Activated naive CD8-positive, alpha-beta T cell treated with anti-CD3 and anti-CD28 coated beads for 36 hours (primary cell): ENCODE data around the gene AFG3L2. TPM values are rescaled to one million over a fixed set of nuclear protein-coding genes. Genes with fewer than 3 reads are reported as not detected.
"Not testable (repeated sequence)": the region's sequence is repeated elsewhere in the genome, so short reads cannot be mapped to it uniquely, and the experiment has no call there.

Experiments used
- DNase-seq: peaks from one replicate; pipeline ENCODE4 v3.0.0; 2021
- H3K27ac Mint-ChIP-seq: one replicate; pipeline ENCODE4 v1.8.0; 2022; ENCODE audit warnings: mild to moderate bottlenecking, moderate library complexity, mixed read lengths
- H3K27me3 Mint-ChIP-seq: one replicate; pipeline ENCODE4 v1.8.0; 2022; ENCODE audit warnings: mild to moderate bottlenecking, mixed read lengths
- H3K36me3 Mint-ChIP-seq: one replicate; pipeline ENCODE4 v1.8.0; 2021; ENCODE audit warnings: mild to moderate bottlenecking, mixed read lengths
- H3K4me1 Mint-ChIP-seq: one replicate; pipeline ENCODE4 v1.8.0; 2021; ENCODE audit warnings: mixed read lengths
- H3K4me3 Mint-ChIP-seq: one replicate; pipeline ENCODE4 v1.8.0; 2022; ENCODE audit warnings: mild to moderate bottlenecking, moderate library complexity, mixed read lengths
- H3K9me3 Mint-ChIP-seq: one replicate; pipeline ENCODE4 v1.8.0; 2022; ENCODE audit warnings: mixed read lengths
- total RNA-seq, 2 experiments: library from RNA; stranded (reverse); gene quantifications; one replicate each; pipeline ENCODE4 v1.2.3, GENCODE V29; 2021

AFG3L2 gene
- total RNA-seq, 2 experiments from 2014 or later, result 80.4 to 80.7 TPM

GRCh38 chr18:12382221-12382814 is 5.3 kb upstream of the AFG3L2 start:
- not testable (repeated sequence) for H3K4me3 Mint-ChIP-seq, H3K27me3 Mint-ChIP-seq, H3K9me3 Mint-ChIP-seq, H3K4me1 Mint-ChIP-seq, H3K27ac Mint-ChIP-seq, DNase-seq, H3K36me3 Mint-ChIP-seq

DNA sequence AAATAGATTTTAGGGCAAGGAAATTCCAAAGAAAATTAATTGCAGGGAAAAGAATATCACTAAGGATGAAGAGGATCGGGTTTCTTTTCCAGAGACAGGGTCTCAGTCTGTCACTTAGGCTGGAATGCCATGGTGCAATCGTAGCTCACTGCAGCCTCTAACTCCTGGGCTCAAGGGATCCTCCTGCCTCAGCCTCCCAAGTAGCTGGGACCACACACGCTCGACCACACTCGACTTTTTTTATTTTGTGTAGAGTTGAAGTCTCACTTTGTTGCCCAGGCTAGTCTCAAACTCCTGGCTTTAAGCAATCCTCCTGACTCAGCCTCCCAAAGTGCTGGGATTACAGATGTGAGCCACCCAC is 1.2 kb upstream of the AFG3L2 start:
- not testable (repeated sequence) for H3K27me3 Mint-ChIP-seq, H3K9me3 Mint-ChIP-seq, DNase-seq
- Mint-ChIP-seq H3K4me1 (peaks cover 30% of the 10 kb centered on the region), H3K36me3 (peaks cover 21% of the 10 kb centered on the region), H3K4me3 (peak overlapping the region; percentile 93), H3K27ac (peak overlapping the region; percentile 79)

- Mint-ChIP-seq H3K27me3 (no peaks in the 10 kb centered on the region), H3K27ac (peak overlapping the region; percentile 79), H3K4me1 (peaks cover 34% of the 10 kb centered on the region), H3K9me3 (peaks cover 1% of the 10 kb centered on the region), H3K36me3 (peaks cover 26% of the 10 kb centered on the region), H3K4me3 (peak overlapping the region; percentile 93)
- no peak for DNase-seq
Measured at GRCh38 chr18:12377556-12378197, 650 bp upstream of the AFG3L2 start.

GRCh38 chr18:12376034-12376753 is 833 bp downstream of the AFG3L2 start:
- H3K4me3 Mint-ChIP-seq, result peak overlapping the region; percentile 91
- no peaks in the 10 kb centered on the region for H3K27me3 Mint-ChIP-seq
- peaks cover 47% of the 10 kb centered on the region for H3K4me1 Mint-ChIP-seq
- H3K9me3 Mint-ChIP-seq, result no peaks in the 10 kb centered on the region
- H3K36me3 Mint-ChIP-seq, result peaks cover 33% of the 10 kb centered on the region
- H3K27ac Mint-ChIP-seq, result peak overlapping the region; percentile 94
- DNase-seq, result no peak

GRCh38 chr18:12374401-12374800 is 2.6 kb downstream of the AFG3L2 start:
- peaks cover 50% of the 10 kb centered on the region for H3K4me1 Mint-ChIP-seq

DNA sequence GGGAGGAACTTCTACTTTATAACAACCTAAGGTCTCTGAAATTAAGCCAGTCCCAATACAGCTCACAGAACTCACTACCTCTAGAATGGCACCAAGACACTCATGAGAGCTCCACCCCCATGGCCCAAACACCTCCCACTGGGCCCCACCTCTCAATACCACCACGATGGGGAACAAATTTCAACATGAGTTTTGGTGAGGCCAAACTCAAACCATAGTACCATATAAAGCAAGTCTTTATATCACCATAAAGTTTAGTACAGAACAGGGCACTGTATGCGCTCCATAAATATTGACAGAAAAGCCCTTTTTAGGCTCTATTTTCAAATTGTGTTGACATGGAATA is 3.3 kb downstream of the AFG3L2 start:
- Mint-ChIP-seq H3K9me3 (no peaks in the 10 kb centered on the region), H3K27ac (no peak overlapping the region), H3K36me3 (peaks cover 35% of the 10 kb centered on the region), H3K27me3 (no peaks in the 10 kb centered on the region), H3K4me3 (no peak overlapping the region), H3K4me1 (peaks cover 50% of the 10 kb centered on the region)
- DNase-seq, result no peak

More at GRCh38 chr18:12374401-12374800, 2.6 kb downstream of the AFG3L2 start:
- Mint-ChIP-seq H3K4me3 (peak overlapping the region; percentile 91), H3K27me3 (no peaks in the 10 kb centered on the region), H3K36me3 (peaks cover 35% of the 10 kb centered on the region), H3K27ac (no peak overlapping the region), H3K9me3 (no peaks in the 10 kb centered on the region)
- no peak for DNase-seq

DNA sequence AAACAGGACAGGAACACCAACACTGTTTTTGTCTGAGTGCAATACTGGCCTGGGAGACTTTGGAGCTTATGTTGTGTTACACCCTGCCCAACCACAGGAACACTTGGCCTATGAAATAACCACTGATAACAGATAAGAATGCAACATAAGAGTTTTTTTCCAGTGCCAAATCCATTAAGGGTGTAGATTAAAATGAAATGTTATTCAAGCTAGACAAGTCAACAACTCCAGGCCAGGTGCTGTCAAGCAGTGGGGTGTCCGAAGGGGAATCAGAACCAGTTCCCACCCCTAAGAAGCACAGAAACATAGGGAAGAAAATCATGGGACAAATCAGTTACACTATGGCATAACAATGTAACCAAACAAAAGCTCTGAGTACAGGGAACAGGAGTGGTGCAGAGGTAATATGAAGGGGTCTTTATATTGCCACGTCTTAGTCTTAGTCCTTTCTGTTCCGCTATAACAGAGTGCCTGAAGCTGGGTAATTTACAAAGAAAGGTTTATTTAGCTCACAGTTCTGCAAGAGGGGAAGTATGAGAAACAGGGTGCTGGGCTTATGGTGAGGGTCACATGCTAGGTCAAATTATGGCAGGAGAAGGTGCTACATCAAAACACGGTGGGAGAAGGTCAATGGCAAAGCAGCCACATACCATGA is 3.8 kb downstream of the AFG3L2 start:
- no peak overlapping the region for H3K27ac Mint-ChIP-seq
- H3K4me1 Mint-ChIP-seq, result peaks cover 50% of the 10 kb centered on the region
- peaks cover 36% of the 10 kb centered on the region for H3K36me3 Mint-ChIP-seq
- H3K9me3 Mint-ChIP-seq, result no peaks in the 10 kb centered on the region
- DNase-seq, result no peak
- no peak overlapping the region for H3K4me3 Mint-ChIP-seq
- no peaks in the 10 kb centered on the region for H3K27me3 Mint-ChIP-seq

- Mint-ChIP-seq H3K4me3 (no peak overlapping the region), H3K36me3 (peaks cover 37% of the 10 kb centered on the region), H3K4me1 (peaks cover 43% of the 10 kb centered on the region), H3K9me3 (no peaks in the 10 kb centered on the region), H3K27me3 (no peaks in the 10 kb centered on the region), H3K27ac (no peak overlapping the region)
- DNase-seq, result no peak
Measured at GRCh38 chr18:12372406-12372805, 4.6 kb downstream of the AFG3L2 start.

DNA sequence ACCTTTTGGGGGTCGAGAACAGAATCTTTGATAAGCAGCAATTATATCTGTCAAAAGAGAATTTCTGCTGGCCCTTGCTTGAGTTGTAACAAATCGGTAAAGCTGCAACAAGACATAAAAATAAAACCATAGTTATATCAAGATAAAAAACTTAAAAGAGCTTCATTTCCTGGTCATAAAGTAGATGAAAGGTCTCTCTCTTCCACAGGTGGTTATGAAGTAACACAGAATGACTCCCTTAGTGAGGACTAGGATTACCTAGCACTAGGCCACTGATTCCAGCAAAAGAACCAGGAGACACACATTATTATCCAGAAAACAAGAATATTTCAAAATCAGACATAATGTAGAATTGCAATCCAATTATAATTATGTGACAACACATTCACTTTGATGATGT is 5.4 kb downstream of the AFG3L2 start:
- Mint-ChIP-seq H3K9me3 (no peaks in the 10 kb centered on the region), H3K27ac (no peak overlapping the region), H3K36me3 (peaks cover 43% of the 10 kb centered on the region), H3K4me3 (no peak overlapping the region), H3K27me3 (no peaks in the 10 kb centered on the region), H3K4me1 (peaks cover 43% of the 10 kb centered on the region)
- DNase-seq, result no peak

GRCh38 chr18:12369211-12369610 is 7.8 kb downstream of the AFG3L2 start:
- Mint-ChIP-seq H3K9me3 (no peaks in the 10 kb centered on the region), H3K27me3 (no peaks in the 10 kb centered on the region), H3K27ac (no peak overlapping the region), H3K36me3 (peaks cover 41% of the 10 kb centered on the region), H3K4me3 (no peak overlapping the region), H3K4me1 (peaks cover 30% of the 10 kb centered on the region)
- DNase-seq, result no peak

DNA sequence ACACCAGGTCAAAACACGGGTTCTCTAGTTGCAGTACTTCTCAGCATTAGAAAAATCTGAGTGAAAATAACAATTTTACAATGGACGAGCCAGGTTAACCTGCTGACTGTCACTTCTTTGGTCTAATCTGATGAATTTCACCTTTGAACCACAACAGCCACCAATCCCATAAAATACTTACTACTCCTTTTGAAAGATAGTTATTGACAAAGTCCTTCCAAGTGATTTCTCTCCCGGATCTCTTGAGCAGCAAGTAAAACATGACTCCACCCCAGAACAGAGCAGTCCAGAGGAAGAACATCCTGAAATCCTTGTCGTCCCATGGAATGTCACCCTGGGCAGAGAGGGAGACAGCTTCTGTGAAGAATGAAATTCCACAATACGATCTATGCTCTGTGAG is 10.2 kb downstream of the AFG3L2 start:
- DNase-seq, result no peak
- Mint-ChIP-seq H3K27me3 (no peaks in the 10 kb centered on the region), H3K4me1 (peaks cover 15% of the 10 kb centered on the region), H3K4me3 (no peak overlapping the region), H3K36me3 (peaks cover 24% of the 10 kb centered on the region), H3K27ac (no peak overlapping the region), H3K9me3 (no peaks in the 10 kb centered on the region)

- peaks cover 23% of the 10 kb centered on the region for H3K36me3 Mint-ChIP-seq
- H3K4me1 Mint-ChIP-seq, result peaks cover 11% of the 10 kb centered on the region
- no peak overlapping the region for H3K4me3 Mint-ChIP-seq
- H3K27me3 Mint-ChIP-seq, result no peaks in the 10 kb centered on the region
- no peak for DNase-seq
- no peak overlapping the region for H3K27ac Mint-ChIP-seq
- H3K9me3 Mint-ChIP-seq, result no peaks in the 10 kb centered on the region
Measured at GRCh38 chr18:12366379-12366778, 10.6 kb downstream of the AFG3L2 start.

- Mint-ChIP-seq H3K4me1 (peaks cover 6% of the 10 kb centered on the region), H3K36me3 (peaks cover 22% of the 10 kb centered on the region), H3K4me3 (no peak overlapping the region)
Measured at GRCh38 chr18:12362473-12363174, 14.4 kb downstream of the AFG3L2 start.

DNA sequence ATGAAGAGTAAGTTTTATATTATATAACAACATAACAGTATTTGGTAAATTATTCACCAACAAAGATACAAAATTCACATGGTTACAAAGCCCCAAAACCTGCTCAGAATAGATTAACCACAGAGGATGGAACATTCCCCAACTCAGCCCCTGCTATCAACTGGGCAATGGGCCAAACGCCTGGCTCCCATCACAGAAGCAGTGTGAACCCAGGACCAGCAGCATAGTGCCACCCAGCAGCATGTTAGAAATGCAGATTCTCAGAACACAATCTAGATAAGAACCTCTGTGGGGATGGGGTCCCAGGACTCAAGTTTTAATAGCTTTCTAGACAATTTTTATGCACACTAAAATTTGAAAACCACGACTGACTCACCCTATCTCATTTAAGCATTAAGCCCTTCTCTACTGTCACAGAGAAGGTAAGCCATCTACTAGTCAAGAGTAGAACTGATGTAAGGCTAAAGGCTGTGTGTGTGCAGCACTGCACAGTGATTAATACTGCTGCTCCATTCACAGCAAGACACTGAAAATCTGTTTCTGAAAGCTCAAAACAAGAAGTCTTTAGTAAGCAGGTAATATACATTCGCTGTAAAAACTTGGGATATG is 15.2 kb downstream of the AFG3L2 start:
- Mint-ChIP-seq H3K36me3 (peaks cover 17% of the 10 kb centered on the region), H3K27me3 (no peaks in the 10 kb centered on the region), H3K4me3 (no peak overlapping the region), H3K9me3 (no peaks in the 10 kb centered on the region), H3K27ac (no peak overlapping the region), H3K4me1 (peaks cover 6% of the 10 kb centered on the region)
- DNase-seq, result no peak

More at GRCh38 chr18:12362473-12363174, 14.4 kb downstream of the AFG3L2 start:
- H3K9me3 Mint-ChIP-seq, result no peaks in the 10 kb centered on the region
- H3K27me3 Mint-ChIP-seq, result no peaks in the 10 kb centered on the region
- H3K27ac Mint-ChIP-seq, result no peak overlapping the region
- no peak for DNase-seq
